Stimulated activated CD8-positive, alpha-beta memory T cell treated with anti-CD3 and anti-CD28 coated beads, Interleukin-12 subunit alpha, Interleukin-12 subunit beta, amount 100 ng/mL, for 4 hours (primary cell): ENCODE data around the gene C15orf39.

Source experiments
- DNase-seq: peaks from one replicate; pipeline ENCODE4 v3.0.0-alpha.2; 2020; ENCODE audit warnings: low read depth

C15orf39 gene

GRCh38 chr15:75172284-75172820 is 29.3 kb upstream of the C15orf39 start:
- no peak for DNase-seq

GRCh38 chr15:75174102-75174501 is 27.6 kb upstream of the C15orf39 start:
- no peak for DNase-seq

- DNase-seq: no peak
Observed at GRCh38 chr15:75174729-75175128, 27.0 kb upstream of the C15orf39 start.

GRCh38 chr15:75176396-75176761 is 25.3 kb upstream of the C15orf39 start:
- no peak for DNase-seq

- DNase-seq: no peak
Observed at GRCh38 chr15:75177360-75178071, 24.2 kb upstream of the C15orf39 start.

- DNase-seq: no peak
Observed at GRCh38 chr15:75178171-75178937, 23.3 kb upstream of the C15orf39 start.

GRCh38 chr15:75178938-75179745 is 22.5 kb upstream of the C15orf39 start:
- DNase-seq: no peak

GRCh38 chr15:75179746-75180140 is 21.9 kb upstream of the C15orf39 start:
- no peak for DNase-seq

- DNase-seq: no peak
Observed at GRCh38 chr15:75181780-75182179, 19.9 kb upstream of the C15orf39 start.

GRCh38 chr15:75182187-75183131 is 19.2 kb upstream of the C15orf39 start:
- no peak for DNase-seq

- DNase-seq: no peak
Observed at GRCh38 chr15:75185271-75186029, 16.2 kb upstream of the C15orf39 start.

- DNase-seq: no peak
Observed at GRCh38 chr15:75186044-75186443, 15.6 kb upstream of the C15orf39 start.

- no peak for DNase-seq
Observed at GRCh38 chr15:75188499-75188898, 13.2 kb upstream of the C15orf39 start.

GRCh38 chr15:75191235-75191634 is 10.4 kb upstream of the C15orf39 start:
- DNase-seq: no peak

GRCh38 chr15:75192307-75192706 is 9.4 kb upstream of the C15orf39 start:
- no peak for DNase-seq

GRCh38 chr15:75193272-75193671 is 8.4 kb upstream of the C15orf39 start:
- DNase-seq: no peak

- DNase-seq: no peak
Observed at GRCh38 chr15:75193976-75194375, 7.7 kb upstream of the C15orf39 start.

- no peak for DNase-seq
Observed at GRCh38 chr15:75194397-75194796, 7.3 kb upstream of the C15orf39 start.

GRCh38 chr15:75195122-75195765 is 6.4 kb upstream of the C15orf39 start:
- no peak for DNase-seq

- no peak for DNase-seq
Observed at GRCh38 chr15:75195766-75196241, 5.9 kb upstream of the C15orf39 start.
